ENCODE measurements around the gene PLPP1.
A peak's percentile ranks its signal among the peaks of the same experiment; 100 is the strongest.

PLPP1 gene

GRCh38 chr5:55534436-55535198, at the start of gene PLPP1:
Gene PLPP1 (minus strand): TSS chr5:55534964. CDS start chr5:55534629, 335 bp downstream.
- DNase-seq: peak; percentile 83 to 85

GRCh38 chr5:55583578-55583977, 48.8 kb upstream of the PLPP1 start:
- DNase-seq: no peak

GRCh38 chr5:55582256-55582655, 47.5 kb upstream of the PLPP1 start:
- DNase-seq: no peak

GRCh38 chr5:55580042-55580441, 45.3 kb upstream of the PLPP1 start:
- DNase-seq: no peak

- DNase-seq: no peak
Measured at GRCh38 chr5:55578771-55579170, 44.0 kb upstream of the PLPP1 start.

GRCh38 chr5:55577353-55578060, 42.7 kb upstream of the PLPP1 start:
- no peak for DNase-seq

GRCh38 chr5:55576661-55577060, 41.9 kb upstream of the PLPP1 start:
- DNase-seq: no peak

GRCh38 chr5:55575815-55576583, 41.2 kb upstream of the PLPP1 start:
- no peak for DNase-seq

- no peak for DNase-seq
Measured at GRCh38 chr5:55572600-55572999, 37.8 kb upstream of the PLPP1 start.

GRCh38 chr5:55572020-55572419, 37.3 kb upstream of the PLPP1 start:
- DNase-seq: no peak

GRCh38 chr5:55570570-55570969, 35.8 kb upstream of the PLPP1 start:
- no peak for DNase-seq

GRCh38 chr5:55570026-55570425, 35.3 kb upstream of the PLPP1 start:
- DNase-seq: no peak

- no peak for DNase-seq
Measured at GRCh38 chr5:55569513-55569865, 34.7 kb upstream of the PLPP1 start.

- no peak for DNase-seq
Measured at GRCh38 chr5:55568654-55569512, 34.1 kb upstream of the PLPP1 start.

- no peak for DNase-seq
Measured at GRCh38 chr5:55564721-55565120, 30.0 kb upstream of the PLPP1 start.

- DNase-seq: no peak
Measured at GRCh38 chr5:55558484-55558883, 23.7 kb upstream of the PLPP1 start.

GRCh38 chr5:55557123-55557522, 22.4 kb upstream of the PLPP1 start:
- no peak for DNase-seq

- no peak for DNase-seq
Measured at GRCh38 chr5:55554585-55555202, 19.9 kb upstream of the PLPP1 start.

- DNase-seq: no peak
Measured at GRCh38 chr5:55551904-55552303, 17.1 kb upstream of the PLPP1 start.

- DNase-seq: no peak
Measured at GRCh38 chr5:55551358-55551757, 16.6 kb upstream of the PLPP1 start.

- DNase-seq: no peak
Measured at GRCh38 chr5:55547781-55548180, 13.0 kb upstream of the PLPP1 start.

GRCh38 chr5:55546947-55547346, 12.2 kb upstream of the PLPP1 start:
- DNase-seq: no peak

All from stimulated activated CD4-positive, alpha-beta T cell treated with anti-CD3 and anti-CD28 coated beads, Interleukin-2, amount 100 ng/mL, for 24 hours (primary cell).